ENCODE results near the gene ZNF804A.
"Not testable (repeated sequence)": the region's sequence is repeated elsewhere in the genome, so short reads cannot be mapped to it uniquely, and the experiment has no call there.

ZNF804A gene

DNA sequence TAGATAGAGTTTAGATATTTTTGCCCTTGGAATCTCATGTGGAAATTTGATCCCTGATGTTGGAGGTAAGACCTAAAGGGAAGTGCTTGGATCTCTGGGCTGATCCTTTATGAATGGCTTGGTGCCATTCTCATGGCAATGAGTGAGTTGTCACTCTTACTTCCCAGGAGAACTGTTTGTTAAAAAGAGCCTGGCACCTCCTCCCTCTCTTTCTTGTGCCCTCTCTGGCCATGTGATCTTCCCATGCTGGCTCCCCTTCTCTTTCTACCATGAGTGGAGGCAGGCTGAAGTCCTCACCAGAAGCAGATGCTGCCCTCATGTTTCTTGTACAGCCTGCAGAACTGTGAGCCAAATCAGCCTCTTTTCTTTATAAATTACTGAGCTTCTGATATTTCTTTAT, 276.9 kb downstream of the ZNF804A start:
- H3K4me3 ChIP-seq (ENCODE audit: low read depth, low read length): no peak overlapping the region

DNA sequence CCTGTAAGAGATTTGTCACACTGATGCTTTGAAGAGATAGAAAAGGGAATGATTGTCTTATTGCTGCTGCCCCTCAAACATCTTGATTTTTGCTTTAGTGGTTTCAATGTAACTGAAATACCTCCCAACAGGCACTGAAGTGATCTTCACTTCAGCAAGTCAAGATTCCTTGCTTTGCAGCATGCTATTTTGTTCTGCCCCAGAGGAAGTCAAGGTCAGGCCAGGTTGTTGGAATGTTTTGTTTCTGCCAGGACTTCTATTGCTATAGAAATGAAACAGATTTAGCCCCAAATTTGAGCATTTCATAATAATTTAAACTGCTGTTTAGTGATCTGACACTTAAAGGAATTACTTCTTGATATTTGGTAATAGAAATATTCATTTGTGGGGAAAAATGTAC, 277.6 kb downstream of the ZNF804A start:
- TF ChIP-seq MYC (IDR thresholded peaks at IDR 0.05; ENCODE audit: low read depth, low read length) (no peak), POLR2A (IDR thresholded peaks at IDR 0.05; ENCODE audit: extremely low read depth, insufficient read length) (no peak)
- TF ChIP-seq, protein P1, sequence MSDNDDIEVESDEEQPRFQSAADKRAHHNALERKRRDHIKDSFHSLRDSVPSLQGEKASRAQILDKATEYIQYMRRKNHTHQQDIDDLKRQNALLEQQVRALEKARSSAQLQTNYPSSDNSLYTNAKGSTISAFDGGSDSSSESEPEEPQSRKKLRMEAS (IDR thresholded peaks at IDR 0.05; ENCODE audit: low read depth, low read length): no peak
- TF ChIP-seq, protein P2, sequence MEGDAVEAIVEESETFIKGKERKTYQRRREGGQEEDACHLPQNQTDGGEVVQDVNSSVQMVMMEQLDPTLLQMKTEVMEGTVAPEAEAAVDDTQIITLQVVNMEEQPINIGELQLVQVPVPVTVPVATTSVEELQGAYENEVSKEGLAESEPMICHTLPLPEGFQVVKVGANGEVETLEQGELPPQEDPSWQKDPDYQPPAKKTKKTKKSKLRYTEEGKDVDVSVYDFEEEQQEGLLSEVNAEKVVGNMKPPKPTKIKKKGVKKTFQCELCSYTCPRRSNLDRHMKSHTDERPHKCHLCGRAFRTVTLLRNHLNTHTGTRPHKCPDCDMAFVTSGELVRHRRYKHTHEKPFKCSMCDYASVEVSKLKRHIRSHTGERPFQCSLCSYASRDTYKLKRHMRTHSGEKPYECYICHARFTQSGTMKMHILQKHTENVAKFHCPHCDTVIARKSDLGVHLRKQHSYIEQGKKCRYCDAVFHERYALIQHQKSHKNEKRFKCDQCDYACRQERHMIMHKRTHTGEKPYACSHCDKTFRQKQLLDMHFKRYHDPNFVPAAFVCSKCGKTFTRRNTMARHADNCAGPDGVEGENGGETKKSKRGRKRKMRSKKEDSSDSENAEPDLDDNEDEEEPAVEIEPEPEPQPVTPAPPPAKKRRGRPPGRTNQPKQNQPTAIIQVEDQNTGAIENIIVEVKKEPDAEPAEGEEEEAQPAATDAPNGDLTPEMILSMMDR (IDR thresholded peaks at IDR 0.05; ENCODE audit: low read depth, low read length): no peak
- no peak overlapping the region for H3K4me3 ChIP-seq (ENCODE audit: low read depth, low read length)
- no peak for DNase-seq (ENCODE audit: low read depth)

More for the DNA sequence above, 276.9 kb downstream of the ZNF804A start:
- no peak for DNase-seq (ENCODE audit: low read depth)
- TF ChIP-seq, protein P2 (IDR thresholded peaks at IDR 0.05; ENCODE audit: low read depth, low read length): no peak
- TF ChIP-seq, protein P1 (IDR thresholded peaks at IDR 0.05; ENCODE audit: low read depth, low read length): no peak
- TF ChIP-seq POLR2A (IDR thresholded peaks at IDR 0.05; ENCODE audit: extremely low read depth, insufficient read length): no peak
- TF ChIP-seq MYC (IDR thresholded peaks at IDR 0.05; ENCODE audit: low read depth, low read length): no peak

DNA sequence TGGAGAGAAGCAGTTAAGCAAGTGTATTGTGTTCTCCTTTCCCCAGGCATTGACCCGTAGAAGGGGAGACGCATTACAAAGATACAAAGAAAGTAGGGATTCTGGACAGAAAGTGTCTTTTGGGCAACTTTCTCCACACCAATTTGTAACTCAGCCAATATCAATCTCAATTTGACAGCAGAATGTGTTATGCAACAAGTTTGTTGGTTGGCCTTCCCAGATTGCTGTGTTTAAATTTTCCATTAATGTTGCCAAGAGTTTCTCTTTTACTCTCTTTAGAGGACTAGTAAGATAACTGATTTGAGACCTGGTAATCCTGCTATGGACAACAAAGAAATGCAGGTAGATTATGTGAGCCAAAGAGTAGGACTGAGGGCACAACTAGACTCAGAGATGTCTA, 279.6 kb downstream of the ZNF804A start:
- no peak overlapping the region for H3K4me3 ChIP-seq (ENCODE audit: low read depth, low read length)
- TF ChIP-seq POLR2A (IDR thresholded peaks at IDR 0.05; ENCODE audit: extremely low read depth, insufficient read length) (no peak), MYC (IDR thresholded peaks at IDR 0.05; ENCODE audit: low read depth, low read length) (no peak)
- TF ChIP-seq, protein P1 (IDR thresholded peaks at IDR 0.05; ENCODE audit: low read depth, low read length): no peak
- TF ChIP-seq, protein P2 (IDR thresholded peaks at IDR 0.05; ENCODE audit: low read depth, low read length): no peak
- DNase-seq (ENCODE audit: low read depth): no peak

DNA sequence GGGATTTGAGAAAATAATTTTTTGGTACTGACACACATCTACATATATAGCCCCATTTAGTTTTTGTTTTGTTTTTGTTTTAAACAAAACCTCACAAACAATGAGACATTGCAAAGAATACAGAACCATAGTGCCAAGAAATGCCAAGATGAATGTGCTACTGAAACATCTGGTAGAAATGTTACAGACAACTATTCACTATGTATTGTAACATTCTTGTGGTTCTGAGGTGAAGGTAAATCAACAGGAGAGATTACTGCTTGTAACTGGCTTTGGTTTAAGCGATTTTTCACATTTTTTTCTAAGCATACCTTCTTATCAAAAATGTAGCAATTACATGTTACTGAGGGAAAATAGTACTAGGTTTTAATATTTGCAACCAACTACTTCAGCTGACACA, 281.3 kb downstream of the ZNF804A start:
- TF ChIP-seq POLR2A (IDR thresholded peaks at IDR 0.05; ENCODE audit: extremely low read depth, insufficient read length): no peak
- TF ChIP-seq, protein P2 (IDR thresholded peaks at IDR 0.05; ENCODE audit: low read depth, low read length): no peak
- no peak for TF ChIP-seq MYC (IDR thresholded peaks at IDR 0.05; ENCODE audit: low read depth, low read length)
- TF ChIP-seq, protein P1 (IDR thresholded peaks at IDR 0.05; ENCODE audit: low read depth, low read length): no peak
- DNase-seq (ENCODE audit: low read depth): no peak
- H3K4me3 ChIP-seq (ENCODE audit: low read depth, low read length): no peak overlapping the region

DNA sequence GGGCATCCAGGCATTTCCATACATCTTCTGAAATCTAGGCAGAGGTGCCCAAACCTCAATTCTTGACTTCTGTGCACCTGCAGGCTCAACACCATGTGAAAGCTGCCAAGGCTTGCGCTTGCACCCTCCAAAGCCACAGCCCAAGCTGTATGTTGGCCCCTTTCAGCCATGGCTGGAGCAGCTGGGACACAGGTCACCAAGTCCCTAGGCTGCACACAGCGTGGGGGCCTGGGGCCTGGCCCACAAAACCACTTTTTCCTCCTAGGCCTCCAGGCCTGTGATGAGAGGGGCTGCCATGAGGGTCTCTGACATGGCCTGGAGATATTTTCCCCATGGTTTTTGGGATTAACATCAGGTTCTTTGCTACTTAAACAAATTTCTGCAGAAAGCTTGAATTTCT, 288.3 kb downstream of the ZNF804A start:
- H3K4me3 ChIP-seq (ENCODE audit: low read depth, low read length); DNase-seq (ENCODE audit: low read depth): not testable (repeated sequence)

DNA sequence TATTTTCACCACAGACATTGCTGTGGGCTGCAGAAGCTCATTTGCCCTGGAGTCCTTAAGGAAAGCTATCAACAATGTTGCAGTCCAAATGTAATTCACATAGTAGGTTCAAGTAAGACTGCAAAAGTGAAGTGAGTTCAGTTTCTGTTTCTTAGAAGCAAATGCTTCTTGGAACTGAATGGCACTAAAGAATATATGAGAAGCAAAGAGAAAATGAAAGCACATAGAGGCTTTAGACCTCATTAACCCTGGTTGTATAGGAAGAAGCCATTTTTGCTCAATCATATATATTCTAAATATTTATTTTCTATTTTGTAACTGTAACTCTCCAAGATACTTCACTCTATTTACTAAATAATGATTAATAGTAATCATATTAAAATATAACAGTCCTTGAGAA, 292.0 kb downstream of the ZNF804A start:
- TF ChIP-seq MYC (IDR thresholded peaks at IDR 0.05; ENCODE audit: low read depth, low read length): no peak
- H3K4me3 ChIP-seq (ENCODE audit: low read depth, low read length): no peak overlapping the region
- DNase-seq (ENCODE audit: low read depth): no peak

DNA sequence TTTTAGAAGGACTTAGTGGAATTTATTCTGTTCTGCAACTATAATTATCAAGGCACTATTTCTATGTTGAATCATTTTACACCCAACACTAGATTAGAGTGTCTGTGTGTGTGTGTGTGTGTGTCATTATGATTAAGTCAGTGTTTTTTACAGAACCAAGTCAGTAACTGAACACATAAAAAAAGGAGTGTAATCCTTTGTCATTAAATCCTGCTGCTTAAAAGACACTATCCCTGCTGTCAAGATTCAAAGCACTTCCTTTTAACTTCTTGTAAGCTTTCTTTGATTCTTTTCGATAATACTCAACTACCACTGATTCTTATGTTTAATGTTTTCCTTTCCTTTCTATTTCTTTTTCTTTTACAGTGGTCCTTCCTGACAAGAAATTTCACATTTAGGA, 306.7 kb downstream of the ZNF804A start:
- no peak overlapping the region for H3K4me3 ChIP-seq (ENCODE audit: low read depth, low read length)
- DNase-seq (ENCODE audit: low read depth): no peak
- TF ChIP-seq POLR2A (IDR thresholded peaks at IDR 0.05; ENCODE audit: extremely low read depth, insufficient read length): no peak
- TF ChIP-seq, protein P1 (IDR thresholded peaks at IDR 0.05; ENCODE audit: low read depth, low read length): no peak
- no peak for TF ChIP-seq MYC (IDR thresholded peaks at IDR 0.05; ENCODE audit: low read depth, low read length)
- TF ChIP-seq, protein P2 (IDR thresholded peaks at IDR 0.05; ENCODE audit: low read depth, low read length): no peak
